GM18498 (cell line): ENCODE measurements around the gene ARHGEF33.
A peak's percentile ranks its signal among the peaks of the same experiment; 100 is the strongest.
"Not testable (repeated sequence)": the region's sequence is repeated elsewhere in the genome, so short reads cannot be mapped to it uniquely, and the experiment has no call there.

Source experiments
- ATAC-seq: cut with Tn5 transposase; IDR thresholded peaks from one replicate; pipeline ENCODE4 v1.9.1; 2021; ENCODE audit warnings: mild to moderate bottlenecking, moderate library complexity; ENCODE audit not compliant: unreplicated experiment

ARHGEF33 gene

GRCh38 chr2:38907743-38908562 lies 18.3 kb downstream of the ARHGEF33 start:
- peak; percentile 90 for ATAC-seq

GRCh38 chr2:38909872-38910271 lies 20.2 kb downstream of the ARHGEF33 start:
- ATAC-seq, result no peak

GRCh38 chr2:38911191-38911590 lies 21.5 kb downstream of the ARHGEF33 start:
- no peak for ATAC-seq

GRCh38 chr2:38912619-38913018 lies 22.9 kb downstream of the ARHGEF33 start:
- no peak for ATAC-seq

- ATAC-seq, result no peak
These were observed 32.7 kb downstream of the ARHGEF33 start for GRCh38 chr2:38922389-38922788.

- no peak for ATAC-seq
These were observed 33.2 kb downstream of the ARHGEF33 start for GRCh38 chr2:38922902-38923301.

GRCh38 chr2:38925982-38926381 lies 36.3 kb downstream of the ARHGEF33 start:
- no peak for ATAC-seq

GRCh38 chr2:38930600-38930999 lies 40.9 kb downstream of the ARHGEF33 start:
- no peak for ATAC-seq

GRCh38 chr2:38932586-38932985 lies 42.9 kb downstream of the ARHGEF33 start:
- ATAC-seq, result no peak

GRCh38 chr2:38933653-38934052 lies 44.0 kb downstream of the ARHGEF33 start:
- ATAC-seq, result no peak

GRCh38 chr2:38934742-38935141 lies 45.1 kb downstream of the ARHGEF33 start:
- no peak for ATAC-seq

- no peak for ATAC-seq
These were observed 46.0 kb downstream of the ARHGEF33 start for GRCh38 chr2:38935568-38936172.

- ATAC-seq, result not testable (repeated sequence)
These were observed 46.8 kb downstream of the ARHGEF33 start for GRCh38 chr2:38936516-38936915.

- no peak for ATAC-seq
These were observed 47.9 kb downstream of the ARHGEF33 start for GRCh38 chr2:38937548-38937947.

- no peak for ATAC-seq
These were observed 51.1 kb downstream of the ARHGEF33 start for GRCh38 chr2:38940746-38941145.

GRCh38 chr2:38943784-38944183 lies 54.1 kb downstream of the ARHGEF33 start:
- no peak for ATAC-seq

GRCh38 chr2:38945372-38945771 lies 55.7 kb downstream of the ARHGEF33 start:
- ATAC-seq, result no peak

- no peak for ATAC-seq
These were observed 56.2 kb downstream of the ARHGEF33 start for GRCh38 chr2:38945911-38946310.

- ATAC-seq, result peak; percentile 74
These were observed 57.9 kb downstream of the ARHGEF33 start for GRCh38 chr2:38947241-38948239.

GRCh38 chr2:38948387-38948882 lies 58.8 kb downstream of the ARHGEF33 start:
- no peak for ATAC-seq

GRCh38 chr2:38948995-38949394 lies 59.3 kb downstream of the ARHGEF33 start:
- ATAC-seq, result no peak
